ENCODE measurements around the gene ZNF485. TPM values are rescaled to one million over a fixed set of nuclear protein-coding genes. Genes with fewer than 3 reads are reported as not detected.

Gene ZNF485
- polyA plus RNA-seq, 1 of the 3 experiments (the other 2 are of a cell fraction) = 3.0 TPM

- ChIA-PET CTCF (interaction anchor here (0.6 to 9.6 kb wide), 8 partner anchors 15 to 1197 kb away, joined by 3 to 142 read pairs (median 4); partner anchors contain the start of gene CXCL12), POLR2A (interaction anchor here (1.0 kb wide), 1 partner anchor 19 kb away, joined by 7 read pairs; the partner anchor contains the start of gene ZNF32)
- TF ChIP-seq FOXJ3 (CRISPR knock-in tag; IDR thresholded peaks at IDR 0.05) (no peak), CTCF (IDR thresholded peaks at IDR 0.05) (peak; percentile 40), SMC3 (IDR thresholded peaks at IDR 0.05; ENCODE audit: low read depth, low read length) (peak; percentile 23; the same call in 1 of the 2 replicates)
- H3K27me3 ChIP-seq (ENCODE audit: insufficient read depth) = no peaks in the 10 kb centered on the region; the same call in 1 of the 2 replicates
- H2AFZ ChIP-seq (ENCODE audit: low read depth) = peak overlapping the region; percentile 19; the same call in 1 of the 2 replicates
- no peaks in the 10 kb centered on the region for H3K9me2 ChIP-seq
- no peak overlapping the region for H3K9ac ChIP-seq
- no peaks in the 10 kb centered on the region for H3K79me2 ChIP-seq (ENCODE audit: insufficient read depth)
- H3K36me3 ChIP-seq (replicated peaks in 1 of 2; ENCODE audit: control insufficient read depth in 1 of 2, insufficient read depth in 2 of 2, low read length in 1 of 2) = no peaks in the 10 kb centered on the region
- H3K9me3 ChIP-seq = no peaks in the 10 kb centered on the region
- peak overlapping the region in 1 of 2 experiments; percentile 4; a peak in 2 of 4 replicates for H3K4me3 ChIP-seq (ENCODE audit: low read depth in 2 of 2, low read length in 1 of 2)
- no peaks in the 10 kb centered on the region; a peak in 1 of 4 replicates for H3K4me1 ChIP-seq (ENCODE audit: control insufficient read depth in 1 of 2, insufficient read depth in 2 of 2, low read depth in 1 of 2, low read length in 1 of 2)
- no peaks in the 10 kb centered on the region for H3F3A ChIP-seq (replicated peaks; ENCODE audit: insufficient read depth)
- peak; percentile 86 for DNase-seq
- no peak overlapping the region for H3K27ac ChIP-seq (ENCODE audit: low read depth in 2 of 2, low read length in 1 of 2)
- H3K4me2 ChIP-seq = peak overlapping the region; percentile 28; the same call in 1 of the 2 replicates
- 13% methylated on average over 13 of the region's 35 CpGs for WGBS (ENCODE audit: low lambda C conversion rate)
- H4K20me1 ChIP-seq (ENCODE audit: insufficient read depth) = no peaks in the 10 kb centered on the region
Observed at GRCh38 chr10:43667317-43667731, 61.1 kb downstream of the ZNF485 start.

Other genes with a start within 250 kb of the ZNF485 start
- not detected in 2 replicates for gene FXYD4, start 234.8 kb upstream of the ZNF485 start, polyA plus RNA-seq (2012; rRNA removed)
- gene HNRNPF, start 197.3 kb upstream of the ZNF485 start, polyA plus RNA-seq (2012; rRNA removed) = 195 and 217 TPM in 2 replicates
- gene ZNF487, start 169.3 kb upstream of the ZNF485 start, polyA plus RNA-seq (2012; rRNA removed) = 2.7 and 5.7 TPM in 2 replicates
- gene ZNF239, start 31.8 kb upstream of the ZNF485 start, polyA plus RNA-seq (2012; rRNA removed) = 11.4 and 18.9 TPM in 2 replicates
- gene ZNF32, start 42.4 kb downstream of the ZNF485 start, polyA plus RNA-seq (2012; rRNA removed) = 27.2 and 39.0 TPM in 2 replicates